ENCODE results near the gene ZNF766. TPM values are rescaled to one million over a fixed set of nuclear protein-coding genes. Genes with fewer than 3 reads are reported as not detected.

ZNF766 gene
- total and polyA plus RNA-seq, 9 of the 15 experiments (the other 6 are each of a cell fraction or from before 2014, with no cell fraction given), result 6.7 to 23.0 (median 11.2) TPM

GRCh38 chr19:52345162-52345561 is 75.8 kb downstream of the ZNF766 start (continued):
- TF ChIP-seq, protein P1, sequence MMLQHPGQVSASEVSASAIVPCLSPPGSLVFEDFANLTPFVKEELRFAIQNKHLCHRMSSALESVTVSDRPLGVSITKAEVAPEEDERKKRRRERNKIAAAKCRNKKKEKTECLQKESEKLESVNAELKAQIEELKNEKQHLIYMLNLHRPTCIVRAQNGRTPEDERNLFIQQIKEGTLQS (IDR thresholded peaks at IDR 0.05), result peak; percentile 50; the same call in 1 of the 2 replicates
- TF ChIP-seq, protein P1 (CRISPR knock-in tag; conservative IDR thresholded peaks at IDR 0.05), result no peak
- TF ChIP-seq CHAMP1 (IDR thresholded peaks at IDR 0.05) (no peak), MECOM (CRISPR knock-in tag; IDR thresholded peaks at IDR 0.05) (no peak), NFE2L1 (tag; IDR thresholded peaks at IDR 0.05; ENCODE audit: borderline replicate concordance, low read depth) (no peak), RFX1 (IDR thresholded peaks at IDR 0.05) (peak; percentile 34; the same call in 1 of the 2 replicates), CHCHD3 (CRISPR knock-in tag; IDR thresholded peaks at IDR 0.05) (no peak), SP1 (CRISPR knock-in tag; IDR thresholded peaks at IDR 0.05) (no peak)
- TF ChIP-seq, protein P2, sequence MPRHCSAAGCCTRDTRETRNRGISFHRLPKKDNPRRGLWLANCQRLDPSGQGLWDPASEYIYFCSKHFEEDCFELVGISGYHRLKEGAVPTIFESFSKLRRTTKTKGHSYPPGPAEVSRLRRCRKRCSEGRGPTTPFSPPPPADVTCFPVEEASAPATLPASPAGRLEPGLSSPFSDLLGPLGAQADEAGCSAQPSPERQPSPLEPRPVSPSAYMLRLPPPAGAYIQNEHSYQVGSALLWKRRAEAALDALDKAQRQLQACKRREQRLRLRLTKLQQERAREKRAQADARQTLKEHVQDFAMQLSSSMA (CRISPR knock-in tag; IDR thresholded peaks at IDR 0.05), result no peak

MicroRNAs within 50 kb of the gene (microRNA counts, 767-probe panel; counts per million panel counts)
- 2,751 counts per million, percentile 66 among the panel's probes with 10 or more counts for microRNA hsa-miR-643

Small RNA genes within 50 kb of the gene (microRNA-seq; reads per million reads assigned to microRNA genes)
- 32.3 reads per million, percentile 70 among the genes with 10 or more reads in this experiment for gene MIR643 (ENCODE audit: borderline microRNAs expressed)
- gene MIR6801 (ENCODE audit: borderline microRNAs expressed), result 0.36 reads per million

Small RNA genes within 50 kb of the gene (small RNA-seq; reads per million reads assigned to genes)
- gene MIR643 (1.3 reads per million, percentile 70 among the genes with 10 or more reads in this experiment), gene MIR6801 (not detected), gene RF00019 (not detected)

Other genes starting within 250 kb of the ZNF766 start
Only the 7 nearest of the 12 such genes appear.
- gene ZNF616, start 129.6 kb upstream of the ZNF766 start, total RNA-seq (2014; rRNA removed), result 4.7 and 4.9 TPM in 2 replicates
- gene ZNF616, start 129.6 kb upstream of the ZNF766 start, total RNA-seq (2014; rRNA removed; fragmentation: Illumina TruSeq; extraction: Trizol), result 13.0 and 16.1 TPM in 2 replicates
- gene ZNF616, start 129.6 kb upstream of the ZNF766 start, total RNA-seq (2015; rRNA removed; fragmentation: Illumina TruSeq; extraction: Trizol), result 10.9 and 11.1 TPM in 2 replicates
- 9.4 and 9.6 TPM in 2 replicates for gene ZNF616, start 129.6 kb upstream of the ZNF766 start, total RNA-seq (2021)
- gene ZNF616, start 129.6 kb upstream of the ZNF766 start, polyA plus RNA-seq (2011; rRNA removed), result 6.7 and 6.9 TPM in 2 replicates
- gene ZNF616, start 129.6 kb upstream of the ZNF766 start, polyA plus RNA-seq (2014; fragmentation: Illumina TruSeq; extraction: Trizol), result 9.2 and 11.2 TPM in 2 replicates
- 1 to 10 TPM; 3.4 to 6.5 TPM for gene ZNF616, start 129.6 kb upstream of the ZNF766 start, polyA plus RNA-seq (2014; fragmentation: Nextera tagmentation; extraction: Ambion mirVana)
- gene ZNF616, start 129.6 kb upstream of the ZNF766 start, polyA plus RNA-seq (2014; rRNA removed), result 3.7 and 5.0 TPM in 2 replicates
- 0.20 and 0.50 TPM in 2 replicates for gene ZNF836, start 98.0 kb upstream of the ZNF766 start, total RNA-seq (2014; rRNA removed)
- 0.19 and 0.69 TPM in 2 replicates for gene ZNF836, start 98.0 kb upstream of the ZNF766 start, total RNA-seq (2014; rRNA removed; fragmentation: Illumina TruSeq; extraction: Trizol)
- gene ZNF836, start 98.0 kb upstream of the ZNF766 start, total RNA-seq (2015; rRNA removed; fragmentation: Illumina TruSeq; extraction: Trizol), result 0.15 and 0.65 TPM in 2 replicates
- gene ZNF836, start 98.0 kb upstream of the ZNF766 start, total RNA-seq (2021), result 0.51 and 0.78 TPM in 2 replicates
- not detected in 2 replicates for gene ZNF836, start 98.0 kb upstream of the ZNF766 start, polyA plus RNA-seq (2011; rRNA removed)
- 0.67 and 1.1 TPM in 2 replicates for gene ZNF836, start 98.0 kb upstream of the ZNF766 start, polyA plus RNA-seq (2014; fragmentation: Illumina TruSeq; extraction: Trizol)
- gene ZNF836, start 98.0 kb upstream of the ZNF766 start, polyA plus RNA-seq (2014; fragmentation: Nextera tagmentation; extraction: Ambion mirVana), result under 1 TPM; 0.24 to 0.64 TPM
- not detected in 2 replicates for gene ZNF836, start 98.0 kb upstream of the ZNF766 start, polyA plus RNA-seq (2014; rRNA removed)
- 70.1 and 109 TPM in 2 replicates for gene PPP2R1A, start 79.5 kb upstream of the ZNF766 start, total RNA-seq (2014; rRNA removed)
- 57.1 and 82.6 TPM in 2 replicates for gene PPP2R1A, start 79.5 kb upstream of the ZNF766 start, total RNA-seq (2014; rRNA removed; fragmentation: Illumina TruSeq; extraction: Trizol)
- gene PPP2R1A, start 79.5 kb upstream of the ZNF766 start, total RNA-seq (2015; rRNA removed; fragmentation: Illumina TruSeq; extraction: Trizol), result 60.4 and 62.8 TPM in 2 replicates
- 203 and 211 TPM in 2 replicates for gene PPP2R1A, start 79.5 kb upstream of the ZNF766 start, total RNA-seq (2021)
- gene PPP2R1A, start 79.5 kb upstream of the ZNF766 start, polyA plus RNA-seq (2011; rRNA removed), result 76.1 and 136 TPM in 2 replicates
- 151 and 153 TPM in 2 replicates for gene PPP2R1A, start 79.5 kb upstream of the ZNF766 start, polyA plus RNA-seq (2014; fragmentation: Illumina TruSeq; extraction: Trizol)
- 10 to 100 TPM; 10.1 to 16.0 TPM for gene PPP2R1A, start 79.5 kb upstream of the ZNF766 start, polyA plus RNA-seq (2014; fragmentation: Nextera tagmentation; extraction: Ambion mirVana)
- gene PPP2R1A, start 79.5 kb upstream of the ZNF766 start, polyA plus RNA-seq (2014; rRNA removed), result 64.3 and 73.6 TPM in 2 replicates
- gene ZNF480, start 27.6 kb downstream of the ZNF766 start, total RNA-seq (2014; rRNA removed), result 10.4 and 13.1 TPM in 2 replicates
- 31.1 and 43.3 TPM in 2 replicates for gene ZNF480, start 27.6 kb downstream of the ZNF766 start, total RNA-seq (2014; rRNA removed; fragmentation: Illumina TruSeq; extraction: Trizol)
- 17.8 and 18.7 TPM in 2 replicates for gene ZNF480, start 27.6 kb downstream of the ZNF766 start, total RNA-seq (2015; rRNA removed; fragmentation: Illumina TruSeq; extraction: Trizol)
- gene ZNF480, start 27.6 kb downstream of the ZNF766 start, total RNA-seq (2021), result 21.3 and 22.3 TPM in 2 replicates
- 8.1 and 19.5 TPM in 2 replicates for gene ZNF480, start 27.6 kb downstream of the ZNF766 start, polyA plus RNA-seq (2011; rRNA removed)
- gene ZNF480, start 27.6 kb downstream of the ZNF766 start, polyA plus RNA-seq (2014; fragmentation: Illumina TruSeq; extraction: Trizol), result 23.1 and 30.7 TPM in 2 replicates
- 10 to 100 TPM; 27.4 to 29.5 TPM for gene ZNF480, start 27.6 kb downstream of the ZNF766 start, polyA plus RNA-seq (2014; fragmentation: Nextera tagmentation; extraction: Ambion mirVana)
- gene ZNF480, start 27.6 kb downstream of the ZNF766 start, polyA plus RNA-seq (2014; rRNA removed), result 12.5 and 14.2 TPM in 2 replicates
- gene ZNF610, start 66.7 kb downstream of the ZNF766 start, total RNA-seq (2014; rRNA removed), result not detected in 2 replicates
- not detected in 2 replicates for gene ZNF610, start 66.7 kb downstream of the ZNF766 start, total RNA-seq (2014; rRNA removed; fragmentation: Illumina TruSeq; extraction: Trizol)
- not detected in 2 replicates for gene ZNF610, start 66.7 kb downstream of the ZNF766 start, total RNA-seq (2015; rRNA removed; fragmentation: Illumina TruSeq; extraction: Trizol)
- gene ZNF610, start 66.7 kb downstream of the ZNF766 start, total RNA-seq (2021), result not detected in 2 replicates
- not detected in 2 replicates for gene ZNF610, start 66.7 kb downstream of the ZNF766 start, polyA plus RNA-seq (2011; rRNA removed)
- gene ZNF610, start 66.7 kb downstream of the ZNF766 start, polyA plus RNA-seq (2014; fragmentation: Illumina TruSeq; extraction: Trizol), result not detected in 2 replicates
- not detected for gene ZNF610, start 66.7 kb downstream of the ZNF766 start, polyA plus RNA-seq (2014; fragmentation: Nextera tagmentation; extraction: Ambion mirVana)
- gene ZNF610, start 66.7 kb downstream of the ZNF766 start, polyA plus RNA-seq (2014; rRNA removed), result not detected in 2 replicates
- 0.29 TPM in 1 of 2 replicates, not detected in the other for gene ZNF880, start 100.3 kb downstream of the ZNF766 start, total RNA-seq (2014; rRNA removed)
- 0.41 and 0.51 TPM in 2 replicates for gene ZNF880, start 100.3 kb downstream of the ZNF766 start, total RNA-seq (2014; rRNA removed; fragmentation: Illumina TruSeq; extraction: Trizol)
- gene ZNF880, start 100.3 kb downstream of the ZNF766 start, total RNA-seq (2015; rRNA removed; fragmentation: Illumina TruSeq; extraction: Trizol), result 0.11 and 0.76 TPM in 2 replicates
- gene ZNF880, start 100.3 kb downstream of the ZNF766 start, total RNA-seq (2021), result 0.40 and 0.47 TPM in 2 replicates
- 0.17 TPM in 1 of 2 replicates, not detected in the other for gene ZNF880, start 100.3 kb downstream of the ZNF766 start, polyA plus RNA-seq (2011; rRNA removed)
- 0.15 and 1.2 TPM in 2 replicates for gene ZNF880, start 100.3 kb downstream of the ZNF766 start, polyA plus RNA-seq (2014; fragmentation: Illumina TruSeq; extraction: Trizol)
- 1 to 10 TPM in 1 of 2 experiments, under 1 TPM in 1; 0.79 to 1.9 TPM for gene ZNF880, start 100.3 kb downstream of the ZNF766 start, polyA plus RNA-seq (2014; fragmentation: Nextera tagmentation; extraction: Ambion mirVana)
- gene ZNF880, start 100.3 kb downstream of the ZNF766 start, polyA plus RNA-seq (2014; rRNA removed), result 1.0 and 2.3 TPM in 2 replicates
- gene ZNF528, start 128.3 kb downstream of the ZNF766 start, total RNA-seq (2014; rRNA removed), result 1.5 and 2.2 TPM in 2 replicates
- gene ZNF528, start 128.3 kb downstream of the ZNF766 start, total RNA-seq (2014; rRNA removed; fragmentation: Illumina TruSeq; extraction: Trizol), result 3.9 and 4.2 TPM in 2 replicates
- 2.4 and 2.6 TPM in 2 replicates for gene ZNF528, start 128.3 kb downstream of the ZNF766 start, total RNA-seq (2015; rRNA removed; fragmentation: Illumina TruSeq; extraction: Trizol)
- 1.4 and 2.0 TPM in 2 replicates for gene ZNF528, start 128.3 kb downstream of the ZNF766 start, total RNA-seq (2021)
- gene ZNF528, start 128.3 kb downstream of the ZNF766 start, polyA plus RNA-seq (2011; rRNA removed), result 0.87 and 1.5 TPM in 2 replicates
- gene ZNF528, start 128.3 kb downstream of the ZNF766 start, polyA plus RNA-seq (2014; fragmentation: Illumina TruSeq; extraction: Trizol), result 2.3 and 2.6 TPM in 2 replicates
- gene ZNF528, start 128.3 kb downstream of the ZNF766 start, polyA plus RNA-seq (2014; fragmentation: Nextera tagmentation; extraction: Ambion mirVana), result 1 to 10 TPM; 1.2 to 2.4 TPM
- gene ZNF528, start 128.3 kb downstream of the ZNF766 start, polyA plus RNA-seq (2014; rRNA removed), result 1.6 and 2.6 TPM in 2 replicates